Gastroesophageal sphincter (tissue), 4 donors: ENCODE data around the gene RCVRN. TPM values are rescaled to one million over a fixed set of nuclear protein-coding genes. Genes with fewer than 3 reads are reported as not detected.
A peak's percentile ranks its signal among the peaks of the same experiment; 100 is the strongest.

ENCODE experiments used
- ATAC-seq: fragments of 150-250 bp; one replicate; pipeline ENCODE4 v1.9.1; 2016; ENCODE audit warnings: mild to moderate bottlenecking, moderate library complexity
- H3K27ac ChIP-seq, 4 donors: fragments of 200-600 bp; sonication (generic) in 3 of 4; 1 replicate in 3 of 4; 2 replicates in 1 of 4; pipeline ENCODE4 v1.5.1; 2016 to 2019
- H3K27me3 ChIP-seq: fragments of 200-600 bp; sonication (generic); one replicate; pipeline ENCODE4 v1.5.1; 2019
- H3K36me3 ChIP-seq, 2 donors: fragments of 200-600 bp; sonication (generic); one replicate each; pipeline ENCODE4 v1.5.1; 2019; ENCODE audit warnings: control low read depth in 1 of 2
- H3K4me1 ChIP-seq, 3 donors: fragments of 200-600 bp; sonication (generic); 1 replicate in 2 of 3; 2 replicates in 1 of 3; pipeline ENCODE4 v1.5.1; 2016 to 2019; ENCODE audit warnings: control low read depth in 2 of 3
- H3K4me3 ChIP-seq, 2 donors: fragments of 200-600 bp; sonication (generic); one replicate each; pipeline ENCODE4 v1.5.1; 2019; ENCODE audit warnings: mild to moderate bottlenecking in 1 of 2, moderate library complexity in 1 of 2
- H3K9me3 ChIP-seq, 3 donors: fragments of 200-600 bp; sonication (generic); one replicate each; pipeline ENCODE4 v1.5.1; 2017 to 2019; ENCODE audit warnings: control low read depth in 2 of 3
- EP300 ChIP-seq: sonication (generic); formaldehyde crosslinking; IDR thresholded peaks from one replicate; pipeline ENCODE4 v1.6.1; 2017; ENCODE audit warnings: antibody characterized with exemption, mild to moderate bottlenecking
- POLR2A ChIP-seq, 2 donors: fragments of 450-650 bp; IDR thresholded peaks; one replicate each; pipeline ENCODE4 v1.6.1; 2017; ENCODE audit warnings: antibody characterized with exemption in 2 of 2, mild to moderate bottlenecking in 2 of 2, moderate library complexity in 1 of 2
- POLR2AphosphoS5 ChIP-seq: sonication (generic); formaldehyde crosslinking; IDR thresholded peaks from one replicate; pipeline ENCODE4 v1.6.1; 2017; ENCODE audit warnings: antibody characterized with exemption
- WGBS, 2 donors: methylation state at CpG; one replicate each; pipeline ENCODE4 v1.1.5; 2018; ENCODE audit warnings: low coverage in 1 of 2; 5-methylcytosine and 5-hydroxymethylcytosine counted together
- total RNA-seq, 4 donors: library from RNA; depleted of rRNA; stranded (reverse); fragments of >200 nt; gene quantifications; one replicate each; pipeline ENCODE4 v1.1.0, GENCODE V29; 2016
- TF ChIP-seq, protein P1 (sequence below), 4 experiments: fragments of 200-600 bp in 2 of 4; fragments of 450-650 bp in 2 of 4; sonication (generic) in 1 of 4; IDR thresholded peaks; one replicate each; pipeline ENCODE4 v1.5.1; 2017 to 2019; ENCODE audit warnings: antibody characterized with exemption in 4 of 4, mild to moderate bottlenecking in 2 of 4, moderate library complexity in 2 of 4

RCVRN gene
- under 1 TPM in 3 of 4 donors, not detected in 1; 0.27 to 0.81 (median 0.32) TPM for total RNA-seq

DNA sequence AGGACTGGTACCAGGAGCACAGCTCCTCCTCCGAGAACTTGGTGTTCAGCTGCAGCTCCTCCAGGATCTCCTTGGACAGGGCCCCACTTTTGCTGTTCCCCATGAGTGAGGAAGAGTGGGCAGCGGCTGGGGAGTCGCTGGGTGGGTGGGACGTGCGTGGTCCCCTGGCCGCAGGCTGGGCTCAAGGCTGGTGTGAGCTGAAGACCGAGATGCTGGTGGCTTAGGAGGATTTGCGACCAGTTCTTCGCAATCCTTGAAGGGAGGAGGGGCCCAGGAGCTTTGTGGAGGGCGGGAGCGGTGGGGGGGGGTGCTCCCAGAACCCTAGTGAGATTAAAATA is at the start of gene RCVRN:
TSS of gene RCVRN (minus strand) at position 194 of the 338 bp plus-strand sequence. CDS start at position 103, 91 bp downstream.
- no peaks in the 10 kb centered on the region for H3K36me3 ChIP-seq
- TF ChIP-seq POLR2AphosphoS5, result no peak
- TF ChIP-seq POLR2A (IDR thresholded peaks at IDR 0.05), result no peak
- no peak for TF ChIP-seq EP300
- TF ChIP-seq, protein P1, sequence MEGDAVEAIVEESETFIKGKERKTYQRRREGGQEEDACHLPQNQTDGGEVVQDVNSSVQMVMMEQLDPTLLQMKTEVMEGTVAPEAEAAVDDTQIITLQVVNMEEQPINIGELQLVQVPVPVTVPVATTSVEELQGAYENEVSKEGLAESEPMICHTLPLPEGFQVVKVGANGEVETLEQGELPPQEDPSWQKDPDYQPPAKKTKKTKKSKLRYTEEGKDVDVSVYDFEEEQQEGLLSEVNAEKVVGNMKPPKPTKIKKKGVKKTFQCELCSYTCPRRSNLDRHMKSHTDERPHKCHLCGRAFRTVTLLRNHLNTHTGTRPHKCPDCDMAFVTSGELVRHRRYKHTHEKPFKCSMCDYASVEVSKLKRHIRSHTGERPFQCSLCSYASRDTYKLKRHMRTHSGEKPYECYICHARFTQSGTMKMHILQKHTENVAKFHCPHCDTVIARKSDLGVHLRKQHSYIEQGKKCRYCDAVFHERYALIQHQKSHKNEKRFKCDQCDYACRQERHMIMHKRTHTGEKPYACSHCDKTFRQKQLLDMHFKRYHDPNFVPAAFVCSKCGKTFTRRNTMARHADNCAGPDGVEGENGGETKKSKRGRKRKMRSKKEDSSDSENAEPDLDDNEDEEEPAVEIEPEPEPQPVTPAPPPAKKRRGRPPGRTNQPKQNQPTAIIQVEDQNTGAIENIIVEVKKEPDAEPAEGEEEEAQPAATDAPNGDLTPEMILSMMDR (IDR thresholded peaks at IDR 0.05), result no peak
- peaks cover 19% of the 10 kb centered on the region for H3K27me3 ChIP-seq
- no peak within 1 kb of the TSS for H3K27ac ChIP-seq
- H3K4me3 ChIP-seq, result no peak within 1 kb of the TSS
- H3K4me1 ChIP-seq, result peaks cover 0 to 18% (median 13%) of the 10 kb centered on the region in 3 donors
- WGBS, 2 donors, result 100% methylated on average over 1 of the region's 11 CpGs; no CpG with 5 or more reads in 1 of the 2 donors
- no peaks in the 10 kb centered on the region for H3K9me3 ChIP-seq
- no peak for ATAC-seq

DNA sequence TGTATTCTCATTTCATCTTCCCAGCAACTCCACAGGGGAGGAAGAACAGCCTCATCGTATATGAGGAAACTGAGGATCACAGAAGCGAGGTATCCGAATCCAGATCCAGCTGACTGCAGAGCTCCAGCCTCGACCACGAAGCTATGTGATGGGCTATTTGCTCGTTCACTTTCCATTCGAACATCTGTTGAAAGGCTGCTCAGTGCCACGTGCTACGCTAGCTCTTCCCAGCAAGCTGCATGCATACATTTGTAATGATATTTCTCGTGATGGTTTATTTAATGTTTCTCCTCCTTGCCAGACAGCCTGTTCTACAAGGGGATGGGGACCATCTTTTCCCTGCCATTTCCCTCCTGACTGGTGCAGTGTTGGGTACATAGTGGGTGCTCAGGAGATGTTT is 48.4 kb upstream of the RCVRN start:
- H3K4me1 ChIP-seq, result peaks cover 0 to 14% (median 0%) of the 10 kb centered on the region in 3 donors
- no peaks in the 10 kb centered on the region for H3K9me3 ChIP-seq
- H3K27me3 ChIP-seq, result peaks cover 9% of the 10 kb centered on the region
- WGBS, 2 donors, result 53% methylated on average over 8 of the region's 10 CpGs; no CpG with 5 or more reads in 1 of the 2 donors
- no peak overlapping the region for H3K27ac ChIP-seq
- H3K36me3 ChIP-seq, result peaks cover 0 to 6% of the 10 kb centered on the region in 2 donors
- TF ChIP-seq EP300 (no peak), POLR2AphosphoS5 (no peak), POLR2A (IDR thresholded peaks at IDR 0.05) (no peak)
- TF ChIP-seq, protein P1 (IDR thresholded peaks at IDR 0.05), result no peak
- no peak for ATAC-seq
- no peak overlapping the region for H3K4me3 ChIP-seq

DNA sequence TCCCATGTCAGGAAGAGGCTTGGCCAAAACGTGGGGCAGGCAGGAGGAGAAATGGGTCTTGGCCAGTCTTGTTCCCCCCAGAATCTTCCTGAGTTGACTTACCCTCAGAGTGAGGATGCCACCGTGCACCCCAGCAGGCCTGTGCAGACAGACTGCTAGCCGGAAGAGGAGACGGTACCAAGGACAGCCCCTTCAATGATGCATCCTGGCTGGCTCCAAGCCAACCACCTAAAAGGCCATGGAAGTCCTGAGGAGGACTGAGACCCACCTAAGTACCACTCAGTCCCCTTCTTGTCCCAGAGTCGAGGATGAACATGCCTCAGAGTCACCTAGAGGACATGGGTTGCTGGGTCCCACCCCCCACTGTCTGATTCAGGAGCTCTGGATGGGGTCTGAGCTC is 46.7 kb upstream of the RCVRN start:
- Histone ChIP-seq H3K4me3 (no peak overlapping the region), H3K9me3 (no peaks in the 10 kb centered on the region), H3K27me3 (no peaks in the 10 kb centered on the region), H3K36me3 (peaks cover 0 to 10% of the 10 kb centered on the region in 2 donors), H3K27ac (no peak overlapping the region), H3K4me1 (peaks cover 0 to 1% (median 0%) of the 10 kb centered on the region in 3 donors)
- WGBS, 2 donors, result 78 to 83% methylated on average over 1 to 2 of the region's 5 CpGs
- TF ChIP-seq, protein P1 (IDR thresholded peaks at IDR 0.05), result no peak
- TF ChIP-seq POLR2AphosphoS5 (no peak), POLR2A (IDR thresholded peaks at IDR 0.05) (no peak), EP300 (no peak)
- ATAC-seq, result no peak

DNA sequence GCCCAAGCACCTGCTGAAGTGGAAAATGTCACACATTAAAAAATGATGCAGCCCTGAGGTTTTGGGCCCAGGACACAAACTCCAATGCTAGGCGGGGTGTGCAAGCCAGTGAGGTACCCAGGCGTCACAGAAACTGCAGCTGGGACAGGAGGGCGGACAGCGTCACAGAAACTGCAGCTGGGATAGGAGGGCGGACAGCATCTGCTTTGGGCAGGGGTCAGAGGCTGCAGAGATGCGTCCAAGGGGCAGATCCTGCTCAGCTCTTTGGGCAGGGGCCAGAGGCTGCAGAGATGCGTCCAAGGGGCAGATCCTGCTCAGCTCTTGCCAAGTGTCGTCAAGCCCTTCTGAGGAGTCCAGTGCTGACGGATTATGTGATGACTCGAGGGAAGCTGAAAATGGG is 43.9 kb upstream of the RCVRN start:
- peaks cover 0 to 31% of the 10 kb centered on the region in 2 donors for H3K36me3 ChIP-seq
- H3K4me1 ChIP-seq, result no peaks in the 10 kb centered on the region
- H3K27me3 ChIP-seq, result no peaks in the 10 kb centered on the region
- ATAC-seq, result peak; percentile 46
- TF ChIP-seq POLR2A (IDR thresholded peaks at IDR 0.05) (no peak), EP300 (no peak), POLR2AphosphoS5 (no peak)
- TF ChIP-seq, protein P1 (IDR thresholded peaks at IDR 0.05), result no peak
- 61 to 90% methylated on average over 2 to 8 of the region's 10 CpGs for WGBS, 2 donors
- no peaks in the 10 kb centered on the region for H3K9me3 ChIP-seq
- no peak overlapping the region for H3K4me3 ChIP-seq
- no peak overlapping the region for H3K27ac ChIP-seq

DNA sequence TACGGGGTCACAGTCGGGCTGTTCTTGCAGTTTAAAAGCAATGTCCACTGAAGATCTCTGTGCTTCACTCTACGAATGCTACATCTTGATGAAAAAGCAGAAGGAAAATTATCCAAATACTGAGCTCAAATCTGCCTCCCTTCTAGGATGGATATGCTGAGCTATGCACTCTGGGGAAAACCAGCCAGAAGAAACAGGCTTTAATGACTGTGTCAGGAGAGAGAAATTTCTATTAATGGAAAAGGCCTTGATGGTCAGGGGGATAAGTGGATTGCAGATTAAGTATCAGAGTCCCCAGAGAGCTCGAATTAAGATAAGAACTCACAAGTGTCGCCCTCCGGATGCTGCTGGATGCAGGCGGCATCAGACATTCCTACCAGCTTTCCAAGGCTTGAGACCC is 39.6 kb upstream of the RCVRN start:
- Histone ChIP-seq H3K27ac (no peak overlapping the region), H3K4me1 (no peaks in the 10 kb centered on the region), H3K9me3 (no peaks in the 10 kb centered on the region), H3K4me3 (no peak overlapping the region), H3K36me3 (peaks cover 0 to 68% of the 10 kb centered on the region in 2 donors), H3K27me3 (no peaks in the 10 kb centered on the region)
- no peak for ATAC-seq
- WGBS, 2 donors, result 85 to 100% methylated on average over 3 to 7 of the region's 7 CpGs
- no peak for TF ChIP-seq POLR2AphosphoS5
- no peak for TF ChIP-seq EP300
- no peak for TF ChIP-seq POLR2A (IDR thresholded peaks at IDR 0.05)
- TF ChIP-seq, protein P1 (IDR thresholded peaks at IDR 0.05), result no peak
